GM12891 (cell line): ENCODE data around the gene MED12L.

Experiments used
- SPI1 ChIP-seq: IDR thresholded peaks from 2 replicates; pipeline ENCODE4 v1.6.1; 2011; ENCODE audit warnings: low read depth, low read length, control low read depth
- TAF1 ChIP-seq: IDR thresholded peaks from 2 replicates; pipeline ENCODE4 v1.6.1; 2011; ENCODE audit warnings: low read depth, low read length, control low read depth

DNA sequence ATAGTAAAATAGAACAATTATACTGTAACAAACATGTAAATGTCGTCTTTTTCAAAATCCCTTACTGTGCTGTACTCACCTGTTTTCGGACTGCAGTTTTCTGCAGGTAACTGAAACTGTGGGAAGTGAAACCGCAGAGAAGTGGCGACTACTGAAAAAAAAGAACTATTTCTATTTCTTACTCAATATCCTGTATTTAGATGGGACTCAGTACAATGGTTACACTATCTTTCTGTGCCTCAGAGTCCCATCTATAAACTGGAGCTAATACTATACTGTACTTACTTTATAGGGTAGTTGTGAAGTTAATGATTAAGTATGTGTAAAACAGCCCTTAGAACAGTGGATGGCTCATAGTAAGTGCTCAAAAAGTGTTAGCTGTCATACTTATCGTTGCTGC is 313.4 kb downstream of the MED12L start:
- no peak for TF ChIP-seq SPI1
- TF ChIP-seq TAF1 = no peak
